ENCODE data around the gene C20orf141.

The C20orf141 gene

GRCh38 chr20:2851086-2851485, 36.3 kb downstream of the C20orf141 start:
- no peak for ATAC-seq

- ATAC-seq = no peak
Observed at GRCh38 chr20:2858591-2858990, 43.8 kb downstream of the C20orf141 start.

GRCh38 chr20:2859330-2860121, 44.7 kb downstream of the C20orf141 start:
- no peak for ATAC-seq

- no peak for ATAC-seq
Observed at GRCh38 chr20:2864626-2865025, 49.8 kb downstream of the C20orf141 start.

- ATAC-seq = no peak
Observed at GRCh38 chr20:2865101-2865500, 50.3 kb downstream of the C20orf141 start.

Data from activated CD4-positive, CD25-positive, alpha-beta regulatory T cell treated with anti-CD3 and anti-CD28 coated beads, Interleukin-2, amount 50 U/mL, for 24 hours (primary cell).